GM13977 (cell line): ENCODE data around the gene HCRTR1.

ENCODE experiments used
- DNase-seq: peaks from one replicate; pipeline ENCODE4 v3.0.0; 2012; ENCODE audit warnings: low spot score
- in situ Hi-C: fragments of 300-500 bp; cut with MboI; formaldehyde crosslinking; loops from one replicate; pipeline ENCODE4 v1.12.0; 2022; ENCODE audit warnings: low sequenced_read_pairs, low pct_unique_long_range_greater_than_20kb, mixed read lengths, inconsistent platforms; ENCODE audit not compliant: unreplicated experiment
- TF ChIP-seq, protein P1 (sequence below): IDR thresholded peaks from 2 replicates; pipeline ENCODE4 v1.5.1; 2012; ENCODE audit warnings: mild to moderate bottlenecking, control low read depth; ENCODE audit not compliant: insufficient read depth; ENCODE audit errors: extremely low read depth, missing control alignments

The HCRTR1 gene

DNA sequence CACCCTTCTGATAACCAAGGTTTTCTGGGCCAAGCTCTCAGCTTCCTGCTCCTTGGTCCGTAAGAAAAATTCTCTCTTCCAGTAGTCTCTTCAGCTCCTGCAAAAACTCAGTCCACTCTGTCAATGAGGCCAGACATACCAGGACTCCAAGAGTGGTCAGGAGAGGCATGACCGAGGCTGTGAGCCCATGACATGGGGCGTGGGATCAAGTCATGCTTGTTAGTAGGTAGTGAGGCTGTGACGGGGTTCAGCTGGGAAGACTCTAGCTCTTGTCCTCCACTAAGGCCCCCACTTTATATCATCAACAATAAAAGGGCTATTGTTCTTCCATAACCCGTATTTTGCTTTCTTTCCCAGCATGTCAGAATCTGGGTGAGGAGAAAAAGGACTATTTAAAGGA is 10.1 kb upstream of the HCRTR1 start:
- DNase-seq, result no peak
- in situ Hi-C loops, result no loop called here
- TF ChIP-seq, protein P1, sequence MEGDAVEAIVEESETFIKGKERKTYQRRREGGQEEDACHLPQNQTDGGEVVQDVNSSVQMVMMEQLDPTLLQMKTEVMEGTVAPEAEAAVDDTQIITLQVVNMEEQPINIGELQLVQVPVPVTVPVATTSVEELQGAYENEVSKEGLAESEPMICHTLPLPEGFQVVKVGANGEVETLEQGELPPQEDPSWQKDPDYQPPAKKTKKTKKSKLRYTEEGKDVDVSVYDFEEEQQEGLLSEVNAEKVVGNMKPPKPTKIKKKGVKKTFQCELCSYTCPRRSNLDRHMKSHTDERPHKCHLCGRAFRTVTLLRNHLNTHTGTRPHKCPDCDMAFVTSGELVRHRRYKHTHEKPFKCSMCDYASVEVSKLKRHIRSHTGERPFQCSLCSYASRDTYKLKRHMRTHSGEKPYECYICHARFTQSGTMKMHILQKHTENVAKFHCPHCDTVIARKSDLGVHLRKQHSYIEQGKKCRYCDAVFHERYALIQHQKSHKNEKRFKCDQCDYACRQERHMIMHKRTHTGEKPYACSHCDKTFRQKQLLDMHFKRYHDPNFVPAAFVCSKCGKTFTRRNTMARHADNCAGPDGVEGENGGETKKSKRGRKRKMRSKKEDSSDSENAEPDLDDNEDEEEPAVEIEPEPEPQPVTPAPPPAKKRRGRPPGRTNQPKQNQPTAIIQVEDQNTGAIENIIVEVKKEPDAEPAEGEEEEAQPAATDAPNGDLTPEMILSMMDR, result no peak

DNA sequence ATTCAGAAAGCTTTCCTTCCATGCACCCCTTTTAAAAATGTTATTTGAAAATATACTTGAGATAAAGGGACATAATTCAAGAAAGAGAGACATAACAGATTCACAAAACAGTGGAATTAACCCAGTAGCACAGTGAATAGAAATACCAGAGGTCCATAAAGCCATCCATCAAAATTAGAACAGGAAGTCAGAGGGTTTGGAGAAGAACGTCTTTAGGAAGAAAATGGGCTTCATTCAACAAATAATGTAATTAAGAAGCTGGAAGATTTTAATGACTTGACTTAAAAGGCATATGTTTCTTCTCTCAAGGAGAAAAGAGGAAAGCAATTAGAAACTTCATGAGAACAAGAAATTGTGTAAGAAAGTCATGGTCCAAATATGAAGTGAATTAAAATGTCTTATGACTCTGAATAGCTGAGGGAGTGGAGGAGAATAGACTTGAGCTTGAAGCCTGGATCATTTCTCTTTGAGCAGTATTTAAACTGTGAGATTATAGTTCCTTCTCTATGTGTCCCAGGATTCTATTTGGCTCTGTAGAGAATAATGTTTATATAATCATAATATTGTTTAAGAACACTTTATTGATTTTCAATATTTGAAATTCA is 7.9 kb upstream of the HCRTR1 start:
- TF ChIP-seq, protein P1, result no peak
- no peak for DNase-seq
- in situ Hi-C loops, result loop anchor here (10.0 kb wide), 1 partner anchor 45 kb away; no protein-coding TSS in a partner anchor

DNA sequence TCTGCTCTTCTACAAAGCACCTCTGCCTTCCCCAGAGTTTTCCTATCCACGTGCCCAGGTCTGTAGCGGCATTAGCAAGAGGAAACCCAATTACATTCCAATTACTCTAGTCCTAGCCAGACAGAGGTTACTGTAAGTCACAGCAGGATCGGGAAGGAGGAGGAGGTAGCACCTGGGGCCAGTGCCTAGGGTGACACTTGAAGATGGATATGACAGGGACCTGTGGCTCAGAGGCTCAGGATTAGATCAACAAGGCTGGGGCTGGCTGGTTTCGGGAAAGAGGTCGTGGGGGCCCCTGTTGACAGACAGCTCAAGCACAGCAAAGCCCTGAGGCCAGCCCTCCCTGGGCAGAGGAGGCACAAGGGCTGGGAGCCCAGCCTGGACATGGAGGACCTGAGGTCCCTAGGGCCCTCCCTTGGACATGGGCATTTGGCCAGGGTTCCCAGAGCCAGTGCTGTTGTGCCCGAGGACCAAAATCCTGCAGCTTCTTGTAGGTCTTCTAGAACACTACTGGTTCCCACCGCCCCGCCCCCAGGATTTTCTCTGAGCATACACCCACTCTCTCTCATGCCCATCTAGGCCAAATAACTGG is 3.0 kb upstream of the HCRTR1 start:
- DNase-seq, result no peak
- in situ Hi-C loops, result loop anchor here (10.0 kb wide), 1 partner anchor 50 kb away; no protein-coding TSS in a partner anchor
- TF ChIP-seq, protein P1, result no peak

DNA sequence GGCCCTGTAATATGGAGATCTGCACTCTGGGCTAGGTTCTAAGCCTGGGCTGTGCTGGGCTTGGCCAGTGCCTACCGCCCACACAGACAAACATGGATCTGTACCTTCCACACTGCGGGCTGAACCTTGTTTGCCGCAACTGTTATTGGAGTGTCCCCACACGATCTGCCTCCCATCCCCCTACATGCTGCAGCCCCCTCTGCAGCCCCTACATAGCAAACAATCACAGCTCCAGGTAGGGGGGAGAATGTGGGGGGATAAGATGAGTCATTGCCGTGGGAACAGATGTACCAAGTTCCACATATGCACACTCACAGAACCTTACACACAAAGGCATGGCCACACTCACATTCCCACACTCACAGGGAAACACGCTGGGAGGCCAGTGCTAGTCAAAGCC is 2.1 kb upstream of the HCRTR1 start:
- in situ Hi-C loops, result loop anchor here (10.0 kb wide), 1 partner anchor 51 kb away; no protein-coding TSS in a partner anchor
- TF ChIP-seq, protein P1, result no peak
- DNase-seq, result no peak

DNA sequence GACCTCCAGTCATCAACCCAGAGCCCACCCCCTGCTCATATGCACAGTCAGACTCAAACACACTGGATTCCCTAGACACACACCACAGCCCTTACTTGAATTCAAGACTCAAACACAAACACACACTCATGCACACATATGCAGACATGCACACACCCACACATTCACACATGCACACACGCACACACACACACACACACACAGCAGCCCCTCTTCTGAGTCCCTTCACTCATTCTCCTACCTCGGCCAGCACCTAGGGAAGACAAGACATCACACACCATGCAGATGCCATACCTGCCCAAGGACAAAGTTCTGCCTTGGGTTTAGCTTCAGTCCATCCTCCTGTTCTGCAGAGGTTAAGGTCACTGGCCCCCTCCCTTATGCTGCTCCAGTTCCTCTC is 1.6 kb upstream of the HCRTR1 start:
- TF ChIP-seq, protein P1, result no peak
- in situ Hi-C loops, result loop anchor here (10.0 kb wide), 1 partner anchor 51 kb away; no protein-coding TSS in a partner anchor
- DNase-seq, result no peak

DNA sequence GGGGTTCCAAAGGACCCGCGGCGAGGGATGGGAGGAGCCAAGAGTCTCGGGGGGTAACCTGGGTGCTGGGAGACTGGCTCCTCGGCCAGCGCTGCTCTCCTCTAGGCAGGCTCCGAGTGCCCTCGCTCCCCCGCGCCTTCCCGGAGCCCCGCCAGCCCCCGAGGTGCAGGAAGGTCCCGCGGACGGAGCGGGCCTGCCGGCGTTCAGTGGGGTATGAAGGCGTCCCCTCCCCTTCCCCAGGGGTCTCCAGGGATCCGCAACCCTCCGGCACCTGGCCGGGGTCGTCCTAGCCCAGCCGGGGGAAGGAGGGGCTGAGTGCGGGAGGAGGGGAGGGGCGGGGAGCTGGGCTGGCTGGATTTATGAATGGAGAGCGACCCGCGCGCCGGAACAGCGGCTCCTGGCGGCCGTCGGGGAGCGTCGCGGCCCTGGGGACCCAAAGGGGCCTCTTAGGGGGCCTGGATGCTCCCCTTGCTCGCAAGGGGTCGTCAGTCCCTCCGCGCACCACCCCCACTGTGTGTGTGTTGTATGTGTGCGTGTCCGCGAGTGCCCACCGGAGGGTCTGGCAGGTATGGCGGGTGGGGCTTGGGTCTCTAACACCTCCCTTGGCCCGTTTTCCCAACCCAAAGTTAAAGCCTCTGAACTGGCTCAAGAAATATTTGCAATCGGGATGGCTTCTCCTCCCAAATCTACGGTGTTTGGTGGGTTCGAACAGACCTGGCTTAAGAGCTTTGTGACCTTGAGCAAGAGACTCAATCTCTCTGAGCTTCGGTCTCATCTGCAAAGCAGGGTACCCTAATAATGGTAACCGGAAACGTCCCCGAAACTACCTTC is 642 bp downstream of the HCRTR1 start:
- in situ Hi-C loops, result loop anchor here (10.0 kb wide), 1 partner anchor 53 kb away; no protein-coding TSS in a partner anchor
- TF ChIP-seq, protein P1, result peak; percentile 86
- peak; percentile 83 for DNase-seq
